Nucleus accumbens (tissue), 56 donors: ENCODE measurements around the gene RNASEH2C.
"Not testable (repeated sequence)": the region's sequence is repeated elsewhere in the genome, so short reads cannot be mapped to it uniquely, and the experiment has no call there.

Experiments used
- DNase-seq, 56 donors: peaks; one replicate each; lab custom pipeline; 2025; lab: John Stamatoyannopoulos, UW

RNASEH2C gene

DNA sequence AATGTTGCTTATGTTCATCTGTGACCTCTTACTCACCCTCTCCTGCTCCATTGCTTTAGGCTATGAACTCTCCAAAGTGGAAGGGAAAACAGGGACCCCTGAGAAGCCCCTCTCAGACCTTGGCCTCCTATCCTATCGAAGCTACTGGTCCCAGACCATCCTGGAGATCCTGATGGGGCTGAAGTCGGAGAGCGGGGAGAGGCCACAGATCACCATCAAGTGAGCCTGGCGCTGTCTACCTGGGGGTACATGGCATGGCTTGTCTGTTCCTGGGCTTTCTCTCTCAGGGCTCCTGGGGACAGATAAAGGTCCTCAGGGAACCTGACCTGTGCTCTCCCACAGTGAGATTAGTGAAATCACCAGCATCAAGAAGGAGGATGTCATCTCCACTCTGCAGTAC is 2.1 kb downstream of the RNASEH2C start:
- DNase-seq: no peak

DNA sequence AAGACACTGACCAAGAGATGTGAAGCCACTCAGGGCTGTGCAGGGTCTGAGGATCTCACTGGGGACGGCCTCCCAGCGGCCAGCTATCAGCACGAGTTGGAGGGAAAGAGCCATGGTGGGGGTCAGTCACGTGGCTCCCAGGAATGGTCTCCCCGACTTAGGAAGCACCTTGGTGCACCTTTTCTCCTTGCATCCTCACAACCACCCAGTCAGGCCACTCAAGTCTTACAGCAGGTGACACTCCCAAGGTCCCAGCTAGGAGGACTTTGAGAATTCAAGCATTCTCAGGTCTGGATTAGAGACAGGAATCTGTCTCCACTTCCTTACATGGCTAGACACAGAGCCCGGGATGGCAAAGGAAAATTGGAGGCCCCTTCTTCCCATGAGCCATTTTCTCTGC is 2.7 kb downstream of the RNASEH2C start:
- no peak for DNase-seq

DNA sequence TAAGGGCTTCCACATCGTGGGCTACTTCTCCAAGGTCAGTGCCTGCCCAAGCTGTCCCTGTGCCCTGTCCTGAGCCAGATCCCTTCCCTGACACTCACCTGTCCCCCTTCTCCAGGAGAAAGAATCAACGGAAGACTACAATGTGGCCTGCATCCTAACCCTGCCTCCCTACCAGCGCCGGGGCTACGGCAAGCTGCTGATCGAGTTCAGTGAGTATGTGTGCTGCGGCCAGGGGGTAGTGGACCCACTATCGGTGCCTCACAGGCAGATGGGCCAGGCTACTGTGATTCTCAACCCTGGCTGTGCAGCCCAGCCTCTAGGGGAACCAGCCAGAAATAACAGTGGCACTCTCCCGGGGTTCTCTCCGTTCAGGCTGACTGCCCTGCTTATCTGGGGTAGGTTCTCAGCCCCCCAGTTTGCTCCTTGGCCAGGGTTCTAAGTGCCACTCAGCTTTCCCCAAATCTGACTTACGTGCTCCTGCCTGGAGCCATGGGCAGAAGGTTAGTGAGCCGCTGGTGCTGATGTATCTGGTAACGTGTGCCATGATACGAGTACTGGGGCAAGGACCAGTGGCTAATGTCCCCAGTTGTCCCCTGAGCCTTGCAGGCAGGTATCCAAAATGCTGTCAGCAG is 3.7 kb downstream of the RNASEH2C start:
- no peak for DNase-seq

DNA sequence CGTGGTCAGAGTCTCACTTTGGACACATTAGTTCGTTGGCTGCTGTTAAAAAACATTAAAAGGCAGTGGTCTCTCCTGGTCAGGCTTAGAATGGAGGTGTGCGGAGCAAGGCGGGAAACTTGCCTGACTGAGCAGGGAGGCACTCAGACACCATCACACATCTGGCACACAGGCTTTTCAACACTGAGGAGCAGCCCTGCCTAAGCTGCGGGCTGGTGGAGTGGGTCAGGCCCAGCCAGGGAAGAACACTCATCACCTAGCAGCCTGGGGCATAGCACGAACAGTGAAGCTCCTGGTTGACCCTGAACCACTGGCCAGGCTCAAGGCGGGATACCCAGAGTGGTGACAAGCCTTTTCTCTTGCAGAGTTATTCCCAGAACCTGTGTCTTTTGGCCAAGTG is 4.3 kb downstream of the RNASEH2C start:
- DNase-seq: no peak

DNA sequence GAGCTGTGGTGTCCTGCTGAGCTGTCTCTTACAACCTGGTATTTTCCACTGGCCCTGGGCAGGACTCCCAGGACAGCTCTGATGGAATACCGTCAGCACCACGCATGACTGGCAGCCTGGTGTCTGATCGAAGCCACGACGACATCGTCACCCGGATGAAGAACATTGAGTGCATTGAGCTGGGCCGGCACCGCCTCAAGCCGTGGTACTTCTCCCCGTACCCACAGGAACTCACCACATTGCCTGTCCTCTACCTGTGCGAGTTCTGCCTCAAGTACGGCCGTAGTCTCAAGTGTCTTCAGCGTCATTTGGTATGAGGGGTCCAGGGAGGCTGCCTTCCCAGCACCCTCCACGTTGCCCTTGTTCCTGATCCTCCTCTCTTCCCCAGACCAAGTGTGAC is 6.2 kb downstream of the RNASEH2C start:
- no peak for DNase-seq

DNA sequence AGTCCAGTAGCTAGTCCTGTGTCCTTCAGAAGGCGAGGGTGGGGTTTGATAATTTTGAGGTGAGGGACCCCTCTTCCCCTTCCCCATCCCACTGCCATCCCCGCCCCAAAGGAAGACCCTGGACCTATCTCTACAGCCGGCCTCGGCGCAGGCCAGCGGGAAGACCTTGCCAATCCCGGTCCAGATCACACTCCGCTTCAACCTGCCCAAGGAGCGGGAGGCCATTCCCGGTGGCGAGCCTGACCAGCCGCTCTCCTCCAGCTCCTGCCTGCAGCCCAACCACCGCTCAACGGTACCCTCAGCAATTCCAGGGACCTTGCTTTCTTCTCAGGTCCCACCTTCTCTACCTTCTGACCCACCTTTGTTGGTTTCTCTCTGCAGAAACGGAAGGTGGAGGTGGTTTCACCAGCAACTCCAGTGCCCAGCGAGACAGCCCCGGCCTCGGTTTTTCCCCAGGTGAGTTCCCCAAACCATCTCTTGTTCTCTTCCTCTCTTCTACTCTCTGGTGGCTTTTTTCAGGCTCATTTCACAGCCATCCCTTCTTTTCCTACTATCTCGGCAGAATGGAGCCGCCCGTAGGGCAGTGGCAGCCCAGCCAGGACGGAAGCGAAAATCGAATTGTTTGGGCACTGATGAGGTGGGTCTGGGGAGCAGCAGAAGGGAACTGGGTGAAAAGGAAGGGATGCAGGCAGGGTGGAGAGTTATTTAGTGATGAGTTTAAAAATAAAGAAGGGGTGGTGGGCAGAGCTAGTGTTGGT is 7.2 kb downstream of the RNASEH2C start:
- DNase-seq: no peak

DNA sequence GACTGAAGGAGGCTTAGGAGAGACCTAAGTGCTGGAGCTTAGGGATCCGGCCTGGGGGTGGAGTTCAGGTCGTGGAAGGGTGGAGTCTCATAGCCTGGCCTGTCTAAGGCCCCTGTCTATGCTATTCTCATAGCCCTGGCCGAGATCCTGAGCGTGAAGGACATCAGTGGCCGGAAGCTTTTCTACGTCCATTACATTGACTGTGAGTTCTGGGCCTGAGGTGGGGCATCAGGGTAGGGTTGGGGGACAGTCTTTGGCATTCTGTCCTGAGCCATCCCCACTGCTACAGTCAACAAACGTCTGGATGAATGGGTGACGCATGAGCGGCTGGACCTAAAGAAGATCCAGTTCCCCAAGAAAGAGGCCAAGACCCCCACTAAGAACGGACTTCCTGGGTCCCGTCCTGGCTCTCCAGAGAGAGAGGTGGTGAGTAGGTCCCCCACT is 7.9 kb downstream of the RNASEH2C start:
- no peak for DNase-seq

DNA sequence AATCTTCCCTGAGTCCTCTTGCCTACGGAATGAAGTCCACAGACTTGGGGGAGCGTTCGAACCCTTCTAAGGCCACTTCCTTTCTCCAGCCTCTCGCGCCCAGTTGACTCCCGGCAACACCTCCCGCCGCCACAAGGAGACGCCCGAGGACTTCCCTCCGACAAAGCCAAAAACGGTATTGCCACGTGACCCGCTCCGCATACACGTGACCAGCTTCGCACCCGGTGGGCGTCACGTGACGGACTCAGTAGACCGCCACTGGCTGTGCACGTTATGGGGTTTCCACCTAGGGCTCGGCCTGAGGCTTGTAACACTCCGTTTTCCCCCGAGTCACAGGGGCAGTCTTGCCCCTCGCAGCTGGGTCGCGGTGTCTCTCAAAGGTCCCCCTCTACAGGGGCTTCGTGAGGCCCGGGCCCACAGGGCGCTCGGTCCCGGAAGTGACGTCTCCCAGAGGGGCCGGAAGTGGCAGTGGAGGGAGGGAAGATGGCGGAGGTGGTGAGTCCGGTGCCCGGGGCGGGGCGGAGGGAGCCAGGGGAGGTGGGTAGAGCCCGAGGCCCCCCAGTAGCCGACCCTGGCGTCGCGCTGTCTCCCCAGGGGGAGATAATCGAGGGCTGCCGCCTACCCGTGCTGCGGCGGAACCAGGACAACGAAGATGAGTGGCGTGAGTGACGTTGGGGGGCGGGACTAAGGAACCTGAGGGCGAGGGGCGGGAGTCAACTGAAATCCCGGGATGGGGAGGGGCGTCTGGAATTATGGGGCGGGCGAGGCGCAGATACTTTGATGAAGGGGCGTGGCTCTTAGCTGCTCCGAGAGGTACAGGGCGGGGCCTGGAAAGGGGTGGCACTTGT is 8.6 kb downstream of the RNASEH2C start, which contains the start of gene KAT5:
Gene KAT5 (plus strand): TSS at position 468 of the 848 bp plus-strand sequence. CDS start 16 bp downstream, at position 484.
- DNase-seq: peak; percentile 78 to 100 (median 98)

DNA sequence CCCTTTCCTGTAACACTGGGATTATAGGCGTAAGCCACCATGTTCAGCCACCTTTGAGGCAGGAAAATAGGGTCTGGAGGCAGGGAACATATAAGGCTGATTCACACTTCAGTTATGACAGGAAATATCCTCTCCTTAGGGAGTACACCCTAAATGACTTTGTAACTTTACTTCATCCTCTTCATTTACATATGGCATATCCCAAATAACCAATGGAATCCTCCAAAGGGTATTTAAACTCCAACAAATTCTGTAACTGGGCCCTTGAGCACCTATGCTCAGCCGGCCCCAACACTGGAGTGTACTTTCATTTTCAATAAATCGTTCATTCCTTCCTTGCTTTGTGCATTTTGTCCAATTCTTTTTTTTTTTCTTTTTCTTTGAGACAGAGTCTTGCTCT is 10.2 kb downstream of the RNASEH2C start:
- DNase-seq: no peak

DNA sequence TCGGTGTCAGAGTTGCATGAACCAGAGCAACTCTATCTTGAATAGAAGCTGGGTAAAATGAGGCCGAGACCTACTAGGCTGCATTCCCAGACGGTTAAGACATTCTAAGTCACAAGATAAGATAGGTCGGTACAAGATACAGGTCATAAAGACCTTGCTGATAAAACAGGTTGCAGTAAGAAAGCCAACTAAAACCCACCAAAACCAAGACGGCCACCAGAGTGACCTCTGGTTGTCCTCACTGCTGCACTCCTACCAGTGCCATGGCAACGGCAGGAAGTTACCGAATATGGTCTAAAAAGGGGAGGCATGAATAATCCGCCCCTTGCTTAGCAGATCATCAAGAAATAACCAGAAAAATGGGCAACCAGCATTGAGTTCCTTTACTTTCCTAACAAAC is 10.9 kb downstream of the RNASEH2C start:
- DNase-seq: no peak

DNA sequence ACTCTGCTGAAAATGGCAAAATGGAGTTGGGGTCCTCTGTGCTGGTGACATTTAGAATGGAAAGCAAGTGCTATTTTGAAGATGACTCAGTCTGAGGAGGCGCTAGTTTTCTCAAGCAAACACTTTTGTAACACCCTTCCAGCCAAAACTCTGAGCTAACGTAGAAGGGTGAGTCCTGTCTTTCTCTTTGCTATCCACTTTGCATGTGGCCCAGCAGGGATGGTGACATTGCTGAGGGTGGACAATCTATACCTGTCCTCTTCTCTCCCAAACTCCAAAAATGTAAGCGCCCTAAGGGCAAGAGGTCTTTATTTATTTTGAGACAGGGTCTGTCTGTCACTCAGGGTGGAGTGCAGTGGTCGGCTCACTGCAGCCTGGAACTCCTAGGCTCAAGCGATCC is 12.1 kb downstream of the RNASEH2C start:
- DNase-seq: no peak

DNA sequence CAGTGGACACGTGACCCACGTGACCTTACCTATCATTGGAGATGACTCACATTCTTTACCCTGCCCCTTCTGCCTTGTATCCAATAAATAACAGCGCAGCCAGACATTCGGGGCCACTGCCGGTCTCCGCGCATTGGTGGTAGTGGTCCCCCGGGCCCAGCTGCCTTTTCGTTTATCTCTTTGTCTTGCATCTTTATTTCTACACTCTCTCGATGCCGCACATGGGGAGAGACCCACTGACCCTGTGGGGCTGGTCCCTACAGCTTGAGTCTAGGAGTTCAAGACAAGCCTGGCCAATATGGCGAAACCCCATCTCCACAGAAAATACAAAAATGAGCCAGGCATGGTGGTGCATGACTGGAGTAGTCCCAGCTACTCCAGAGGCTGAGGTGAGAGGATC is 13.6 kb downstream of the RNASEH2C start:
- not testable (repeated sequence) for DNase-seq

DNA sequence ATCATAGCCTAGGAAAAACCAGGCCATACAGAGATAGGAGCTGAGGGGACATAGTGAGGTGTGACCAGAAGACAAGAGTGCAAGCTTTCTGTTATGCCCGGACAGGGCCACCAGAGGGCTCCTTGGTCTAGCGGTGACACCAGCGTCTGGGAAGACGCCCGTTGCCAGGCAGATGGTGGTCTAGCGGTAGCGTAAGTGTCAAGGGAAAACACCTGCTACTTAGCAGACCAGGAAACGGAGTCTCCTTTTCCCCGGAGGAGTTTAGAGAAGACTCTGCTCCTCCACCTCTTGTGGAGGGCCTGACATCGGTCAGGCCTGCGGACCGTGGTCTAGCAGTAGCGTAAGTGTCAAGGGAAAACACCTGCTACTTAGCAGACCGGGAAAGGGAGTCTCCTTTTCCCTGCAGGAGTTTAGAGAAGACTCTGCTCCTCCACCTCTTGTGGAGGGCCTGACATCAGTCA is 14.3 kb downstream of the RNASEH2C start:
- peak in 40 of 56 donors; percentile 2 to 83 (median 42) for DNase-seq

DNA sequence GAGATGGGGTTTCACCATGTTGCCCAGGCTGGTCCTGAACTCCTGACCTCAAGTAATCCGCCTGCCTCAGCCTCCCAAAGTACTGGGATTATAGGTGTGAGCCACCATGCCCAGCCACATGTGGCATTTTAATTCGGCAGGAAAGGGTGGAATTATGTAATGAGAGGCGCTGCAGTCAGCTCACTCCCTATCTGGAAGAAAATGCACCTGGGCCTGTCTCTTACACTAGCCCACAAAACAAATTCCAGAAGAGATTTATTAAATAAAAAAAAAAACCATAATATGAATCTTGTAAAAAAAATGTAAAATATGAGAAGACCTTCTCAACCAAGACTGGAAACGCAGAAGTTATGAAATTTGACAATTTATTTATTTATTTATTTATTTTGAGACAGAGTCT is 16.8 kb downstream of the RNASEH2C start:
- no peak for DNase-seq

DNA sequence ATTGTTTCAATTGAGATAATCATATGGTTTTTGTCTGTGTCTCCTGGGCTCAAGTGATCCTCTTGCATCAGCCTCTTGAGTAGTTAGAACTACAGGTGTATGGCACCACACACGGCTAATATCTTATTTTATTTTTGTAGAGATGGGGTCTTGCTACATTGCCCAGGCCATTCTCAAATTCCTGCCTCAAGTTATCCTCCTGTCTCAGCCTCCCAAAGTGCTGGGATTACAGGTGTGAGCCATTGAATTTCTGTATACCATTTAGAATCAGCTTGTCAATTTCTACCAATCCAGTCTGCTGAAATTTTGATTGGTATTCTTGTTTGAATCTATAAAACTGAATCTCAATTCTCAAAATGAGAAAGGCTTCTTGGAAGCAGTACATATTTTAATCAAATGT is 18.9 kb downstream of the RNASEH2C start:
- no peak for DNase-seq

DNA sequence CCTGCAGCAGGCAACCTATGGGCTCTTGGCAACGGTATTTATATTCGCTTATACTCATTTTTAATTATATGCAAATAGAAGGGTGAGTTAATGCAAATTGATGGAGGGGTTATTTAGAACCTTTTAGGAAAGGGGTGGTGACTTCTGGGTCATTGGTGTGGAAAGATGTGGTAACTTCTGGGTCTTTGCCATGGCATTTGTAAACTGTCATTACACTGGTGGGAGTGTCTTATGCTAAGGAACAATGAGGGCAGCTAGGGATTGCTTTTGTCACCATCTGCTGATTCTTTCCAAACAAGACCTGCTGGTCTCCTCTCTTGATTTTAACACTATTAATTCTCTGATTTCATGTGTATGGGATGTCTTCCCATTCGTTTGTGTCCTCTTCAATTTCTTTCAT is 20.2 kb downstream of the RNASEH2C start:
- no peak for DNase-seq

DNA sequence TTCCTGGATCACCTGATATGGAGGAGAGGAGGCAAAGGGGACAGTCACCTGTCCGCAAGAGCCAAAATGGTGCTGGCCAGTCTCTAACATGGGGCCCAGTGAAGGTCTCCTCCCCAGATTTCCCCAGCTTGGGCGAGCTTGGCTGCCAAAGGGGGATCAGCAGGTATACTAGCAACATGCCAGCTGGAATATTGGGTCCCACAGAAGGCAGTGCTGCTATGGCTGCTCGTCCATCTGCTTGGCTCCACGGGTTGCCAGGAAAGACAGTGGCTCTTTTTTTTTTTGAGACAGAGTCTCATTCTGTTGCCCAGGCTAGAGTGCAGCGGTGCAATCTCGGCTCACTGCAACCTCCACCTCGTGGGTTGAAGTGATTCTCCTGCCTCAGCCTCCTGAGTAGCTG is 21.3 kb downstream of the RNASEH2C start:
- no peak for DNase-seq

DNA sequence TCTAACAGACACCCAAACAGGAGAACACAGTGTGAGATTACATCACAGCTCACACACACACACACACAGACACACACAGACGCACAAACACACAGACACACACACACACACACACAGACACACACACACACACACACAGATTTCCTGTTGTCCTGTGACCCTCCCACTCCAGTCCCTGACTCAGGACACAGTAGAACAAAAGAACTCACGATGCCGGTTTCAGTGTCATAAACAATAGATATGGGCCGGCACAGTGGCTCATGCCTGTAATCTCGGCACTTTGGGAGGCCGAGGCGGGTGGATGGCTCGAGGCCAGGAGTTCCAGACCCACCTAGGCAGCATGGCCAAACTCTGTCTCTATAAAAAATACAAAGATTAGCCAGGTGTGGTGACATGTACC is 22.4 kb downstream of the RNASEH2C start:
- DNase-seq: peak in 2 of 56 donors; percentile 22 to 35

DNA sequence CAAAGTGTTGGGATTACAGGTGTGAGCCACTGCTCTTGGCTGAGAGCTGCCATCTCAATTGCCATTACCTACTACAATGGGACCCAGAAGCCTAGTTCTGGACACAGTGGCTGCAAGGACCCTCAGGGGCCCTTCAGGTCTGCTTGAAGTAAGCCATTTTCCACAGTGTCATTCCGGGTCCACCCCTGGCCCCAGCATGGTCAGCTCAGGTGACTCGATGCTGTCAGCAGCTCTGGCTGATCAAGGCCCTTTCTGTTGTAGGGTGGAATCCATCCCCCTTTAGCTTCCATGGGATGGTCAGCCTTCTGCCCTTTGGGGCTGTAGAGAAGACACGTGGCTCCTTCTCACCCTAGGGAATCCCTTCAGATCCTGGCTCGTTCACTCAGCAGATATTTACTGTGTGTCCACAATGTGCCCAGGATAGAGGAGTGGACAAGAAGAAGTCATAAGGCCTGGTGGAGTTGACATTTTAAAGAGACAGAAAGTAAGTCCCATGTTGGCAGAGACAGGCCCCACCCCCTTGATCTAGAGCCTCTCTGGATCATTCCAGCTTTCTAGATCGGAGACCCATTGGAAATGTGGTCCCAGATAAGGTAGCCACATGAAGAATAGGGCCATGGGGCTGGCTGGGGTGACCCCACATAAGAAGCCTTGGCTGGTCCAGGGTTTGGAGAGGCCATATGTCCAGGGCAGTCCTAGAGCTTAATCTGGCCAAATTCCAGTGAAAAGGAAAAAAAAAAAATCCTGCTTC is 23.6 kb downstream of the RNASEH2C start:
- DNase-seq: no peak
